Mesenteric fat pad (tissue), 1 donor: ENCODE results near the gene TFF1. TPM values are rescaled to one million over a fixed set of nuclear protein-coding genes. Genes with fewer than 3 reads are reported as not detected.

Source experiments
- DNase-seq: peaks from one replicate; pipeline ENCODE4 v3.0.0-alpha.2; 2020; ENCODE audit warnings: low spot score
- total RNA-seq: library from RNA; stranded (reverse); fragmentation: NEBNext Ultra II Directional; extraction: Animal tissue kit (Norgen Biotek cat#: 25700); gene quantifications from one replicate; pipeline ENCODE4 v1.2.1, GENCODE V29; 2021
- donor health status: DM: yes; HTN: yes; CAD: no.

Gene TFF1
- total RNA-seq, 1 donor from 2014 or later: not detected

DNA sequence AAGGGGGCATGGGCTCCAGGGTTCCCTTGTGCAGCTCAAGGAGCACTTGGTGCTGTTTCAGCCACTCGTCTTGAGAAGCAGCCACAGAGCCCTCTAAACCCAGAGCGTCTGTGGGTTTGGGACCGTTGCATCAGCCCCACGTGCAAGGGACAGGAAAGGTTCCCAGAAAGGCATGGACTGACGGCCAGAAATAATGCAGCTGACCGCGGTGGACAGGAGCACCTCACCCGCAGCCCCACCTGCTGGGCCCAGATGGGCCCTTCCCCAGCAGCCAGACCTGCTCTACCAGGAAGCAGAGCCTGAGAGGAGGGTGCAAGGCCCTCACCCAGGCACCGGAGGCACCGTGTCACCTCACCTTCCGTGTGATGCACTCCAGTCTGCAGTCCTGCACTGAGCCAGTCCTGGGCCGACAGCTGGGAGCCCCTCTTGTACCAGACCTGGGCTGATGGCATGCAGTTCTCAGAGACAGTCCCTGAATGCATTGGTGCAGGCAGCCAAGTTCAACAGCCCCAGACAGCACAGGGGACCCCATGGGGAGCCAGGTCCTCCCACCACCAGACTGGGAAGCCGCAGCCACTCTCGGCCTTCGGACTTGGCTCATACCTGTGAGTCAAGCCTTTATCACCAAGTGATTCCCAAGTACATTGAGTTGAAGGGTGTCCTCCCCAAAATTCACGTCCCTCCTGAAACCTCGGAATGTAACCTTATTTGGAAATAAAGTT, 46.3 kb downstream of the TFF1 start:
- no peak for DNase-seq

DNA sequence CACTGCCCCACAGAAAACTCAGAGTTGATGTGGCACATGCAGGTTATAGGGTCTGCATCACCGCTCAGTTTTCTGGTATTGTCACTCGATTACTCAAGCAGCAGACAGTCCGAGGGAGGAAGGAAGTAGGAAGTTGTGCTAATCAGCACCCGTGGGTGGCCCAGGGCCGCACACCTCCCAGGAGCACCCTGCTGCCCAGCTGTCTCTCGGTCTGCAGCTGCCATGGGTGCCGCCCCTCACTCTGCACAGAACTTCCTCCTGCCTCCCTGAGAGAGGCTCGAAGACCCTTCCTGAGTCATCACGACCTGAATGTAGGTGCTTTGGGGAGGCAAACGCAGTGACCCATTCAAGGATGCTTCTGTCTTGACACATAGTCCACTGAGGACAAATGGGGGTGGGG, 47.0 kb downstream of the TFF1 start:
- DNase-seq: no peak

DNA sequence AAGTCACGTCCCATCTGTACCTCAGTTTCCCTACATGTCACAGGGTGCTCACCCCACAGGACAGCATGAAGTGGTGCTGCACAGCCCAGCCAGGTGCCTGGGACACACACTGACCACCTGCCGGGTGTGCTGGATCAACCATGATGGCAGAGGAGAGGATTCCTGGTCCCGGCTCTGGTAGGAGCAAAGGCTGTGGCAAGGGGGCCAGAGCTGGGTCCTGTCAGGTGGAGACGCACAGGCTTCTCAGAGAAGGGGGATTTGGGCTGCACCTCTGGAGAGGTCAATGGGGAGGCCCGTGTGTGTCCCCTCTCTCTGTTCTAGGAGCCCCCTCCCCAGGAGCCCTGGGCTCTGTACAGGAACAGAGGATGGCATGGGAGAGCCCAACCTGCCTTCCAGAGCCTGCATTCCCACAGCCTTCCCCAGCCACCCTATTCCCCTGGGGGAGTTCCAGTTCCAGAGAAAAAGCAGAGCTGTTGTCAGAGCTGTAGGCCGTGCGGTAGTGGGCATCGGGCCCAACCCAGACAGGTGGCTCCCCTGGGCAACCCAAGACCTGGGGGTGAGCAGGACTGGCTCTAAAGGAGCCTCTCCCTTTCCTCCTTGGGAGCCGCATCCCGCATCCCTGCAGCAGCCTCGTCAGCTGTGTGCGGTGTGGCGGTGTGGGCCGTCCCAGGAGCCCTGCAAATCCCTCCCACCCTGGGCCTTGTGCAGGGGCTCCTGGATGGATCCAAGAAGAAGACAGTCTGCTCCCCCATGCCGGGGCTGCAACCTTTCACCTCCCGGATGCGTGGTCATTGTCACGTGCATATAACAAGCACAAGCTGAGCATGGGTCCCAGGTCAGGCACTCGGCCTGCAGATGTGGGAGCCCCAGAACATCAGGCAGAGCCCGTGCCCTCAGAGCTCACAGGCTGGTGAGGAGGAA, 48.2 kb downstream of the TFF1 start:
- DNase-seq: no peak

DNA sequence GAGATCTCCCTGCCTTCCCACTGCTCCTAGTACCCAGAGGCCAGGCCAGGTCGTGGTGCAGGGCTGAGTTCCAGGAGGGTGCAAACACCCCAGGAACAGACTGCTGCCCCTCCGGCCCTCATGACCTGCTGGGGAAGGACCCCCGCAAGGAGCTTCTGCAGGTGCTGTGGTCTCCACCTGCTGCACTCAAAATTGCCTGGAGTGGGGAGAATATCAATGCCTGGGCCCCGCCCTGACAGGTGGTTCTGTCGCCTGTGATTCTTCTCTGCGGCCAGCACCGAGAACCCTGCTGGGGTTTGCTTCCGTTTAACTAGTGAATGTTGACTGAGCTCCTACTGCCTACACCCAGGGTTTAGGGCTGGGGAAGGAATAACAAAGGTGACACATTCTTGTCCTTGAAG, 49.0 kb downstream of the TFF1 start:
- DNase-seq: peak; percentile 67

DNA sequence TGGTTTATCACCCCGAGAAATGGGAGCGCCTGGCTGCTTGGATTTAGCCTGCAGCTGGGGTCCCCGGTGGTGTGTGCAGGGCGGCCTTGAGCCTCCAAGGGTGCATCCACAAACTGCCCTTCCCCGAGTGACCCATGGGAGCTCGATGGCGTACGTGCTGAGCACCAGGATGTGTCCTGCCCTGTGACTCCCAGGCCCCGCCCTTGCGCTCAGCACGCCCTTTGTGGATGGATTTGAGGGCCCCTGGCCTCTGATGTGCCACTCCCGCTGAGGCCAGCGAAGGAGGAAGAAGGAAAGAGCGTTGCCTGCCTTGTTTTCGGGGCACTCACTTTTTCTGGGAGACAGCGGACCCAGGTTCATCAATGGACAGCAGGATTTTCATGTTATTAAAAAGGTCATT, 49.4 kb downstream of the TFF1 start:
- DNase-seq: no peak

DNA sequence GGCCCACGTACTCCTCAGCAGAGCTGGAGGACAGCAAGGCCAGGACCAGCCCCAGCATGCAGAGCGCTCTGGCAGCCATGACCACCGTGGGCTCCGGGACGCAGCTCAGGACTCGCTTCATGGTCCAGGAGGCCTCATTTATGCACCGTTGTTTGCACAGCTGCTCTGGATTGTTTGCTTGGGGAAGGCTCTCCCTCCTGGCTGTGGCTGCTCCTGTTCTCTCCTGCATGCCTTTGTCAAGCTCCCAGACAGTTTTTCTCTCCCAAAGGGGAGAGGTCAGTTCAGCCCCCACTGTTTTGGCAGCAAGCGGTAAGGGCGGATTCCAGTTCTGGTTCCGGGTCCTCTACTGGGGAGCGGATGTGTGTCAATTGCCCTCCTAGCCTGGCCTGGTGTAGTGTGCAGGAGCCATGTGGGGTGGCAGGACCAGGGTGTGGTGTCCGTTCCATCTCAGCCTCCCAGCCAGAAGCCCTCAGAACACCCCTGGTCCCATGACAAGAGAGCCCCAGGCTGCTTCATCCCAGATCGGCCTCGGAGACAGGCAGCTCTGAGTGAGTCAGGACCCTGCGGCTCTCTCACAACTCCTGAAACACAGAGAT, 50.9 kb downstream of the TFF1 start, which contains the start of gene TFF3:
Gene TFF3 (minus strand): TSS at position 114 of the 596 bp plus-strand sequence. CDS start 35 bp downstream, at position 79.
- DNase-seq: no peak

DNA sequence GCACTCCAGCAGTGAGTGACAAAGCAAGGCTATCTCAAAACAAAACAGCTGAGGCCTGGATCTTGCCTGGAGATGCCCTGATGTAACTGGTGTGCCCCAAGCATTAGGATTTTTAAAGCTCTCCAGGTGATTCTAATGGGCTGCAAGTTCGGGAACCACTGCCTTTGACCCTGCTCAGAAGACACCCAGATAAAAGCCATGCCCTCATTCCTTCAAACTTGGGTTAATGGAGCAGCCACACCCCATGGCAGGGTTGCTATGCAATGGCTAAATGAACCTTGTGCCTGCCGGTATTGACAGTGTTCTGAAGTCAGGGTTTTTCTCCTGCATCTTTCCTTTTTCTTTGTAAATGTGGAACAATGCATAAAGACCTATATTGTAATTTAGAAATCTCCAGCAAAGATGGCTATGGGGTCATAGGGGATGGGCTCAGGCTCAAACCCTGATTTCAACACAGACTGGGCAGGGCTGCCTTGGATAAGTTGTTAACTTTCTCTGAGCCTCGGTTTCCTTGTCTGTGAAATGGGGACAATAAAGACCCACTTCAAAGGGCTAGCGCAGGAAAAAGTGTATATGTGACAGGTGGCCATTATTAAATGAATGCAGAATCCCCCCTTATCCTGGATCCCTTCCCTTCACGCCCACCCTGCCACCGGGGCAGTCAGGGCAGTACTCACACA, 51.6 kb downstream of the TFF1 start:
- DNase-seq: no peak

DNA sequence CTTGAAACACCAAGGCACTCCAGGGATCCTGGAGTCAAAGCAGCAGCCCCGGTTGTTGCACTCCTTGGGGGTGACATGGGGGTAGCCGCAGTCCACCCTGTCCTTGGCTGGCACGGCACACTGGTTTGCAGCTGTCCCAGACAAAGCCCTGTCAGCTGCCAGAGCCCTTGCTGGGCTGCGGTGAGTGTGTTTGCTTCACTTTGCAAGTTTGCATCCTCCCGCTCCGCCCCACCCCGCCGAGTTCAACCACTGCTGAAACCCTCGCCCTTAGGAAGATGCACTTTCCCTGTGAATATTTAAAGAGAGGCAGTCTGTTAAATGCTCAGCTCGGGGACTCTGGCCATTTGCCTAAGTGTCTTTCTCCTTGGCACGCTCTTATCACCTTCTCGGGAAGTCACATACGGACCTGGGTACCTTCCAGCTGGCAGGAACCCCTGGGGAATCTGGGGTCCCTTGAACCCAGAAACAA, 52.8 kb downstream of the TFF1 start:
- DNase-seq: no peak

DNA sequence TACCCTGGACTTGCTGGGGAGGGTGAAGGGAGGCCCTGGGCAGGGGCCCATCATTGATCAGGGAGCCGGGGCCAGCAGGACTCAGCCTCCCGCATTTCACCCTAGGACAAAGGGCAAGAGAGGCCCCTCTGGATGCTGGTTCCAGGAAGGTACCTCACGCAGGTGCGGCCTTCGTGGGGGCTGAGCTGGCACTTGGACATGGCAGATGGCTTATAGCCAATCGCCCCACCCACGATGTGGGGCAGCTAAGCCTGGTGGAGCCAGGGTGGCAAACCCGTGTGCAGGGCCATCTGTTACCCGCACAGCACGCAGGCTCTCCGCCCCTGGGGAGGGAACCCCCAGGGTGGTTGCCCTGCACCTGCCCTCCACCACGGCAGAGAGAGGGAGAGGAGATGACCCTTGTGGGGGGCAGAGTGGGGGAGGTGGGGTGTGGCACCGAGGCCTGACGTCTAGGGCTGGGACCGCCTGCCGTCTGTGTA, 53.7 kb downstream of the TFF1 start:
- no peak for DNase-seq

Other genes starting within 250 kb of the TFF1 start
- 25.9 TPM for gene ABCG1, start 147.4 kb downstream of the TFF1 start, total RNA-seq
- gene TFF3, start 51.1 kb downstream of the TFF1 start, total RNA-seq: 5.5 TPM
- not detected for gene TFF2, start 15.5 kb downstream of the TFF1 start, total RNA-seq
- not detected for gene TMPRSS3, start 29.5 kb upstream of the TFF1 start, total RNA-seq
- gene UBASH3A, start 37.4 kb upstream of the TFF1 start, total RNA-seq: 0.32 TPM
- 0.22 TPM for gene RSPH1, start 129.7 kb upstream of the TFF1 start, total RNA-seq
- 7.0 TPM for gene SLC37A1, start 147.3 kb upstream of the TFF1 start, total RNA-seq